GM12872 (cell line): ENCODE data around the gene C4orf36.

Source experiments
- CTCF ChIP-seq: IDR thresholded peaks from 3 replicates; pipeline ENCODE4 v1.5.1; 2011; ENCODE audit warnings: low read depth, mild to moderate bottlenecking, low read length, moderate library complexity; ENCODE audit not compliant: insufficient read depth

C4orf36 gene

GRCh38 chr4:86894455-86894854 lies 2.2 kb upstream of the C4orf36 start:
- no peak for TF ChIP-seq CTCF

- no peak for TF ChIP-seq CTCF
These were observed 914 bp upstream of the C4orf36 start for GRCh38 chr4:86893136-86893535.

GRCh38 chr4:86892636-86892960 lies 376 bp upstream of the C4orf36 start:
- no peak for TF ChIP-seq CTCF

- no peak for TF ChIP-seq CTCF
These were observed 1.4 kb downstream of the C4orf36 start for GRCh38 chr4:86890790-86891189.

- TF ChIP-seq CTCF: no peak
These were observed 12.6 kb downstream of the C4orf36 start for GRCh38 chr4:86879641-86880040.

GRCh38 chr4:86878640-86879039 lies 13.6 kb downstream of the C4orf36 start:
- no peak for TF ChIP-seq CTCF

- no peak for TF ChIP-seq CTCF
These were observed 15.1 kb downstream of the C4orf36 start for GRCh38 chr4:86876894-86877685.
